Measurements from ENCODE around the gene HEMGN. TPM values are rescaled to one million over a fixed set of nuclear protein-coding genes. Genes with fewer than 3 reads are reported as not detected.

HEMGN gene
- total and polyA plus RNA-seq, 2 donors (not counting 1 experiment from before 2014, with no cell fraction given): 0.06 TPM; not detected in 1

DNA sequence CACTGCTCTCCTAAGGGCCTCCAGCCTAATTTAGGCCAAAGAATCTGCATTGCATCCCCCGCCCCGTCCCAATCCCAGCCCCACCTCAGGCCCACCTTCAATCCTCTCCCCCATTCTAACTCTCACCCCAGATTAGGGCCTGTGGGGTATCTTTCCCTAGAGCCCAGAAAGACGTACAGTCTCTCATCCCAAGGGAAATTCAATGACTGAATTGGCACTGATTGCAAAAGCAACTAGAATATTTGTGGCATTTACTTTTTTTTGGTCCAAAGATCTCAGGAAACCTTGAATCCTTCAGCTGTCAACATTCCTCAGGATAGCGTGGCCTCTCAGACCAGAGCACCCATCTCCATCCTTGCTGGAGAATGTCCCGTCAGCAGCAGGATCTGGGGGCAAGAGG is 46.2 kb downstream of the HEMGN start:
- Mint-ChIP-seq H3K27ac (no peak overlapping the region), H3K27me3 (peaks cover 4% of the 10 kb centered on the region), H3K4me1 (no peaks in the 10 kb centered on the region), H3K4me3 (no peak overlapping the region), H3K9me3 (ENCODE audit: insufficient read depth) (peaks cover 12% of the 10 kb centered on the region)
- TF ChIP-seq, protein P1, sequence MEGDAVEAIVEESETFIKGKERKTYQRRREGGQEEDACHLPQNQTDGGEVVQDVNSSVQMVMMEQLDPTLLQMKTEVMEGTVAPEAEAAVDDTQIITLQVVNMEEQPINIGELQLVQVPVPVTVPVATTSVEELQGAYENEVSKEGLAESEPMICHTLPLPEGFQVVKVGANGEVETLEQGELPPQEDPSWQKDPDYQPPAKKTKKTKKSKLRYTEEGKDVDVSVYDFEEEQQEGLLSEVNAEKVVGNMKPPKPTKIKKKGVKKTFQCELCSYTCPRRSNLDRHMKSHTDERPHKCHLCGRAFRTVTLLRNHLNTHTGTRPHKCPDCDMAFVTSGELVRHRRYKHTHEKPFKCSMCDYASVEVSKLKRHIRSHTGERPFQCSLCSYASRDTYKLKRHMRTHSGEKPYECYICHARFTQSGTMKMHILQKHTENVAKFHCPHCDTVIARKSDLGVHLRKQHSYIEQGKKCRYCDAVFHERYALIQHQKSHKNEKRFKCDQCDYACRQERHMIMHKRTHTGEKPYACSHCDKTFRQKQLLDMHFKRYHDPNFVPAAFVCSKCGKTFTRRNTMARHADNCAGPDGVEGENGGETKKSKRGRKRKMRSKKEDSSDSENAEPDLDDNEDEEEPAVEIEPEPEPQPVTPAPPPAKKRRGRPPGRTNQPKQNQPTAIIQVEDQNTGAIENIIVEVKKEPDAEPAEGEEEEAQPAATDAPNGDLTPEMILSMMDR (IDR thresholded peaks at IDR 0.05): no peak
- TF ChIP-seq EZH2 (IDR thresholded peaks at IDR 0.05; ENCODE audit: borderline replicate concordance, insufficient read depth, low read depth, low read length, poor library complexity, severe bottlenecking): no peak
- ChIA-PET CTCF (interaction anchor here (3.9 kb wide), 1 partner anchor 10 kb away, joined by 28 read pairs; no protein-coding TSS in a partner anchor), POLR2A (no interaction called here)
- intact Hi-C loops (cut with micrococcal nuclease): no loop called here
- peaks cover 2 to 4% of the 10 kb centered on the region in 2 experiments for H3K36me3 ChIP-seq (replicated peaks in 1 of 2; ENCODE audit: control extremely low read depth in 1 of 2, control insufficient read depth in 1 of 2, extremely low read depth in 1 of 2, insufficient read depth in 2 of 2, low read length in 1 of 2)
- ATAC-seq (ENCODE audit: low read depth) (no peak), DNase-seq (no peak)
- H3K27me3 ChIP-seq (replicated peaks in 1 of 4; ENCODE audit: control extremely low read depth in 1 of 4, control insufficient read depth in 3 of 4, insufficient read depth in 4 of 4, low read length in 3 of 4): no peaks in the 10 kb centered on the region
- no peaks in the 10 kb centered on the region for H4K20me1 ChIP-seq (ENCODE audit: control insufficient read depth, insufficient read depth, low read length, poor library complexity, severe bottlenecking)
- H3K9ac ChIP-seq (ENCODE audit: low read length): no peak overlapping the region
- no peak overlapping the region for H3K4me3 ChIP-seq (ENCODE audit: control extremely low read depth in 1 of 5, extremely low read depth in 1 of 5, insufficient read depth in 1 of 5, low read depth in 2 of 5, low read length in 4 of 5)
- H3K9me3 ChIP-seq (ENCODE audit: control extremely low read depth in 1 of 3, control insufficient read depth in 2 of 3, insufficient read depth in 1 of 3, low read length in 2 of 3): peaks cover 0 to 13% (median 12%) of the 10 kb centered on the region in 3 donors
- no peaks in the 10 kb centered on the region for H3K4me1 ChIP-seq (ENCODE audit: control insufficient read depth in 2 of 2, insufficient read depth in 2 of 2, low read length in 2 of 2)
- no peak overlapping the region for H3K4me2 ChIP-seq (replicated peaks; ENCODE audit: low read depth, low read length, poor library complexity, severe bottlenecking)
- H3K79me2 ChIP-seq (ENCODE audit: control insufficient read depth, insufficient read depth, low read length): no peaks in the 10 kb centered on the region
- H2AFZ ChIP-seq (ENCODE audit: insufficient read depth, low read depth, low read length, poor library complexity, severe bottlenecking): no peak overlapping the region
- H3K27ac ChIP-seq (ENCODE audit: low read length in 2 of 2): no peak overlapping the region
- WGBS (ENCODE audit: insufficient coverage): 97% methylated on average over 3 of the region's 5 CpGs

DNA sequence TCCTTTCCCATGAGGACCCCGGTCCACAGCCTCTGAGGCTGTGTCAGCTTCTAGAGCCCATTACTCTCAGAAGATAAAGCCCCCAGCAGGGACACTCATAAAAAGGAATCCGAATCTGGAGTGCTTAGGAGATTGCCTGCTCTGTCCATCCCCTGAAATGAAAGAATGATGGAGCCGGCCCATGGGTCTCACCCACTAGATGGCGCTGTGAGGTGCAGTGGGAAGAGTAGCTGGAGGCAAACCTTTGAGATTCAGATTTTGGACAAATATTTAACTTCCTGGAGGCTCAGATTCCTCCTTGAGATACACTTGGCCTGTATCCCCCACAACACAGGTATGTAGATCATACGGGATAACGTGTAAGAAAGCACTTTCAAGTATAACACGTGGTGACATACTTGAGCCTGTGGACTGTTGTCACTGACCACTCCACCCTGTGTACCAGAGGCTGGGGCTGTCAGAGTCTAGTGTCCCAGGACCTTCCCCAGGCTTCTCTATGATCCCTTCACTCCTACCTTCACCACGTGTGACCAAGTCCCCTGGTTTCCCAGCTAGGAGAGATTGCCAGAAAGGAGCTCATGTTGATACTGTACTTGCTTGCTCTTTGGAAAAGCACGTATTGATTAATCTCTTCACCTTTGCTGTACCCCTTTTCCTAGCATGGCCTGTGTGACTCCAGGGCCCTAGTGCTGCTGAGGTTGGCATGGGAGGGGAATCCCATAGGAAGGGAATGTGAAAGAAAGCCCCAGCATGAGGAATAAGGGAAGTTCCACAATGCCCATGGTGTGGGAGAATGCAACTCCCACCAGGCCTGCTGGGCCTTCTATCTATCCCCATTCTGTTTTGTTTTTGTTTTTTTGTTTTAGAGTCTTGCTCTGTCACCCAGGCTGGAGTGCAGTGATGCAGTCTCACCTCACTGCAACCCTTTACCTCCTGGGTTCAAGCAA is 47.8 kb downstream of the HEMGN start:
- H3K36me3 ChIP-seq (replicated peaks in 1 of 2; ENCODE audit: control extremely low read depth in 1 of 2, control insufficient read depth in 1 of 2, extremely low read depth in 1 of 2, insufficient read depth in 2 of 2, low read length in 1 of 2): no peaks in the 10 kb centered on the region
- no peaks in the 10 kb centered on the region for H3K79me2 ChIP-seq (ENCODE audit: control insufficient read depth, insufficient read depth, low read length)
- no peak overlapping the region for H3K4me3 ChIP-seq (ENCODE audit: control extremely low read depth in 1 of 5, extremely low read depth in 1 of 5, insufficient read depth in 1 of 5, low read depth in 2 of 5, low read length in 4 of 5)
- H3K27ac Mint-ChIP-seq: no peak overlapping the region
- H3K27me3 Mint-ChIP-seq: peaks cover 4% of the 10 kb centered on the region
- intact Hi-C loops (cut with micrococcal nuclease): no loop called here
- H3K9me3 Mint-ChIP-seq (ENCODE audit: insufficient read depth): peaks cover 12% of the 10 kb centered on the region
- H4K20me1 ChIP-seq (ENCODE audit: control insufficient read depth, insufficient read depth, low read length, poor library complexity, severe bottlenecking): no peaks in the 10 kb centered on the region
- no peak overlapping the region for H2AFZ ChIP-seq (ENCODE audit: insufficient read depth, low read depth, low read length, poor library complexity, severe bottlenecking)
- peaks cover 0 to 13% (median 12%) of the 10 kb centered on the region in 3 donors for H3K9me3 ChIP-seq (ENCODE audit: control extremely low read depth in 1 of 3, control insufficient read depth in 2 of 3, insufficient read depth in 1 of 3, low read length in 2 of 3)
- no peak for ATAC-seq (ENCODE audit: low read depth)
- DNase-seq: peak; percentile 45
- no peak overlapping the region for H3K27ac ChIP-seq (ENCODE audit: low read length in 2 of 2)
- H3K27me3 ChIP-seq (replicated peaks in 1 of 4; ENCODE audit: control extremely low read depth in 1 of 4, control insufficient read depth in 3 of 4, insufficient read depth in 4 of 4, low read length in 3 of 4): no peaks in the 10 kb centered on the region
- TF ChIP-seq EZH2 (IDR thresholded peaks at IDR 0.05; ENCODE audit: borderline replicate concordance, insufficient read depth, low read depth, low read length, poor library complexity, severe bottlenecking): no peak
- TF ChIP-seq, protein P1 (IDR thresholded peaks at IDR 0.05): peak; percentile 72
- no peaks in the 10 kb centered on the region for H3K4me1 Mint-ChIP-seq
- POLR2A ChIA-PET: no interaction called here
- no peak overlapping the region for H3K4me2 ChIP-seq (replicated peaks; ENCODE audit: low read depth, low read length, poor library complexity, severe bottlenecking)
- WGBS (ENCODE audit: insufficient coverage): 86% methylated on average over 7 of the region's 9 CpGs
- H3K4me1 ChIP-seq (ENCODE audit: control insufficient read depth in 2 of 2, insufficient read depth in 2 of 2, low read length in 2 of 2): no peaks in the 10 kb centered on the region
- H3K4me3 Mint-ChIP-seq: no peak overlapping the region
- H3K9ac ChIP-seq (ENCODE audit: low read length): no peak overlapping the region
- CTCF ChIA-PET: interaction anchor here (0.7 to 3.9 kb wide), 7 partner anchors 12 to 374 kb away, joined by 3 to 28 read pairs (median 3); no protein-coding TSS in a partner anchor
